ENCODE measurements around the gene PNPLA6. TPM values are rescaled to one million over a fixed set of nuclear protein-coding genes. Genes with fewer than 3 reads are reported as not detected.

PNPLA6 gene
- total and polyA plus RNA-seq, 2 of the 13 experiments (the other 11 are each of a cell fraction or from before 2014, with no cell fraction given), result 24.9 to 28.2 TPM

DNA sequence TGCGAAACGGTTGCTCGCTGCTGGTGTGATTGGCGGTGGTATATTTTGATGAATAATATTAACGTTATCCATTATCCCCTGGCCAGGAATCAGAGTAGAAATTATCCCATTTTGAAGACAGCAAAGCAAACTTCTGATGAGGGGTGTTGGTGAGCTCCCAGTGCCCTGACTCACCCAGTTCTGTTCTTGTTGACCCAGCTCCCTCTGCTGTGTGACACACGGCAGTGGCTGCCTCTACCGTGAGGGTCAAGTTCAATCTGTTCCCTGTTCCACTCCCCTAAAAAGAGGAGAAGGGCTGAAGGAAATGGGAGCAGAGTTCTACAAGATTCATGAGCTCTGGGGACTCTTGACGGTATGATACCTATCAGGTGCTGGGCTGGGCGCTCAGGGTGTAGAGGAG lies 62.2 kb downstream of the PNPLA6 start (continued):
- TF ChIP-seq, protein P1, sequence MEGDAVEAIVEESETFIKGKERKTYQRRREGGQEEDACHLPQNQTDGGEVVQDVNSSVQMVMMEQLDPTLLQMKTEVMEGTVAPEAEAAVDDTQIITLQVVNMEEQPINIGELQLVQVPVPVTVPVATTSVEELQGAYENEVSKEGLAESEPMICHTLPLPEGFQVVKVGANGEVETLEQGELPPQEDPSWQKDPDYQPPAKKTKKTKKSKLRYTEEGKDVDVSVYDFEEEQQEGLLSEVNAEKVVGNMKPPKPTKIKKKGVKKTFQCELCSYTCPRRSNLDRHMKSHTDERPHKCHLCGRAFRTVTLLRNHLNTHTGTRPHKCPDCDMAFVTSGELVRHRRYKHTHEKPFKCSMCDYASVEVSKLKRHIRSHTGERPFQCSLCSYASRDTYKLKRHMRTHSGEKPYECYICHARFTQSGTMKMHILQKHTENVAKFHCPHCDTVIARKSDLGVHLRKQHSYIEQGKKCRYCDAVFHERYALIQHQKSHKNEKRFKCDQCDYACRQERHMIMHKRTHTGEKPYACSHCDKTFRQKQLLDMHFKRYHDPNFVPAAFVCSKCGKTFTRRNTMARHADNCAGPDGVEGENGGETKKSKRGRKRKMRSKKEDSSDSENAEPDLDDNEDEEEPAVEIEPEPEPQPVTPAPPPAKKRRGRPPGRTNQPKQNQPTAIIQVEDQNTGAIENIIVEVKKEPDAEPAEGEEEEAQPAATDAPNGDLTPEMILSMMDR (CRISPR knock-in tag; IDR thresholded peaks at IDR 0.05), result peak; percentile 40
- no peak for TF ChIP-seq HOXA7 (CRISPR knock-in tag; IDR thresholded peaks at IDR 0.05)
- TF ChIP-seq, protein P2, sequence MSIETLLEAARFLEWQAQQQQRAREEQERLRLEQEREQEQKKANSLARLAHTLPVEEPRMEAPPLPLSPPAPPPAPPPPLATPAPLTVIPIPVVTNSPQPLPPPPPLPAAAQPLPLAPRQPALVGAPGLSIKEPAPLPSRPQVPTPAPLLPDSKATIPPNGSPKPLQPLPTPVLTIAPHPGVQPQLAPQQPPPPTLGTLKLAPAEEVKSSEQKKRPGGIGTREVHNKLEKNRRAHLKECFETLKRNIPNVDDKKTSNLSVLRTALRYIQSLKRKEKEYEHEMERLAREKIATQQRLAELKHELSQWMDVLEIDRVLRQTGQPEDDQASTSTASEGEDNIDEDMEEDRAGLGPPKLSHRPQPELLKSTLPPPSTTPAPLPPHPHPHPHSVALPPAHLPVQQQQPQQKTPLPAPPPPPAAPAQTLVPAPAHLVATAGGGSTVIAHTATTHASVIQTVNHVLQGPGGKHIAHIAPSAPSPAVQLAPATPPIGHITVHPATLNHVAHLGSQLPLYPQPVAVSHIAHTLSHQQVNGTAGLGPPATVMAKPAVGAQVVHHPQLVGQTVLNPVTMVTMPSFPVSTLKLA (IDR thresholded peaks at IDR 0.05), result no peak
- TF ChIP-seq ZNF644 (CRISPR knock-in tag; IDR thresholded peaks at IDR 0.05; ENCODE audit: low read depth), result no peak
- peak; percentile 51 for TF ChIP-seq FOSL2 (CRISPR knock-in tag; IDR thresholded peaks at IDR 0.05)
- no peak for TF ChIP-seq CREB1 (IDR thresholded peaks at IDR 0.05)
- TF ChIP-seq CREB1 (CRISPR knock-in tag; IDR thresholded peaks at IDR 0.05), result no peak
- TF ChIP-seq ZNF7 (CRISPR knock-in tag; IDR thresholded peaks at IDR 0.05), result peak; percentile 89
- TF ChIP-seq ZNF501 (CRISPR knock-in tag; IDR thresholded peaks at IDR 0.05), result no peak
- TF ChIP-seq ADNP (CRISPR knock-in tag; IDR thresholded peaks at IDR 0.05), result no peak
- TF ChIP-seq FOXA1 (IDR thresholded peaks at IDR 0.05), result no peak
- peak; percentile 46; the same call in 1 of the 2 replicates for TF ChIP-seq FOXA1 (CRISPR knock-in tag; IDR thresholded peaks at IDR 0.05)
- 0 out of 2 replicates have a peak, but pooled peaks have one; percentile 23 for TF ChIP-seq RARA (CRISPR knock-in tag; IDR thresholded peaks at IDR 0.05)
- TF ChIP-seq HCFC1 (IDR thresholded peaks at IDR 0.05; ENCODE audit: low read depth, low read length), result no peak

Measured in HepG2 (cell line).